Omental fat pad (tissue), 4 donors: ENCODE results near the gene PNMA3. TPM values are rescaled to one million over a fixed set of nuclear protein-coding genes. Genes with fewer than 3 reads are reported as not detected.
A peak's percentile ranks its signal among the peaks of the same experiment; 100 is the strongest.

Experiments used
- ATAC-seq: fragments of 150-250 bp; one replicate; pipeline ENCODE4 v1.9.1; 2016; ENCODE audit warnings: mild to moderate bottlenecking, moderate library complexity; ENCODE audit not compliant: low FRiP score
- DNase-seq: peaks from one replicate; pipeline ENCODE4 v3.0.0-alpha.2; 2019; ENCODE audit warnings: low spot score
- CTCF ChIP-seq, 3 donors: fragments of 450-650 bp; IDR thresholded peaks; one replicate each; pipeline ENCODE4 v1.5.1; 2016 to 2017; ENCODE audit warnings: antibody characterized with exemption in 3 of 3, mild to moderate bottlenecking in 3 of 3, moderate library complexity in 2 of 3
- total RNA-seq, 4 donors: library from RNA; depleted of rRNA; stranded (reverse); fragments of >200 nt; gene quantifications; one replicate each; pipeline ENCODE4 v1.1.0, GENCODE V29; 2016

PNMA3 gene
- total RNA-seq, 4 donors from 2014 or later: 0.24 to 0.46 (median 0.38) TPM

GRCh38 chrX:153032397-153033118, 23.7 kb upstream of the PNMA3 start:
- ATAC-seq (peak; percentile 79), DNase-seq (peak; percentile 57)

DNA sequence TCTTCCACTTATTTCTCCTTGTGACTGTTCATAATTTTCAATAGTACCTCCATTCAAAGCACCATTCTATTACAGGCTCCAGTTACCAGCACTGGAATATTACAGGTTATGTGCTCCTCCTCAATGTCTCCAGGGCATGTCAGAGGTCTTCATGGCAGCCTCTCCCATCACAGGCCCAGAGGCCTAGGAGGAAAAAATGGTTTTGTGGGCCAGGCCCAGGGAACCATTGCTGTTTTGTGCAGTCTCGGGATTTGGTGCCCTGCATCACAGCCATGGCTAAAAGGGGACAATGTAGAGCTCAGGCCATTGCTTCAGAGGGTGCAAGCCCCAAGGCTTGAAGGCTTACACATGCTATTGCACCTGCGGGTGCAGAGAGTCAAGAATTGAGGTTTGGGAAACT, 7.2 kb upstream of the PNMA3 start:
- DNase-seq: no peak
- ATAC-seq: no peak

More at GRCh38 chrX:153032397-153033118, 23.7 kb upstream of the PNMA3 start:
- TF ChIP-seq CTCF (IDR thresholded peaks at IDR 0.05): peak in 2 of 3 donors; percentile 36 to 75

DNA sequence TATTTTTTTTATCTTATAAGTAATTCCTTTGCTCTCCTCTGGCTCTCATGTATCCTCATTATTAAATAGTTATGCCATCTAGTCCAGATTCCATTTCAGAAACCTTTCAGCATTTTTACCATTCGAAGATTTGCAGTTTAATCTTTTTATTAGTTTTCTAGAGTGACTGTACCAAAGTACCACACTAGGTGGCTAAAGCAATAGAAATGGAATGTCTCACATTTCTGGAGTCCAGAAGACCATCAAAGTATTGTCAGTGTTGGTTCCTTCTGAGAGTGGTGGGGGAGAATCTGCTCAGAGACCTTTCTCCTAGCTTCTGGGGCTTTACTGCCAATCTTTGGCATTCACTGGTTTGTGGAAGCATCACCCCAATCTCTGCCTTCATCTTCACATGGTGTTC, 3.7 kb upstream of the PNMA3 start:
- no peak for TF ChIP-seq CTCF (IDR thresholded peaks at IDR 0.05)
- DNase-seq (no peak), ATAC-seq (no peak)

More for the DNA sequence above, 7.2 kb upstream of the PNMA3 start:
- TF ChIP-seq CTCF (IDR thresholded peaks at IDR 0.05): no peak

GRCh38 chrX:153057281-153057680, 1.0 kb downstream of the PNMA3 start:
- no peak for ATAC-seq
- DNase-seq: no peak
- TF ChIP-seq CTCF (IDR thresholded peaks at IDR 0.05): no peak

DNA sequence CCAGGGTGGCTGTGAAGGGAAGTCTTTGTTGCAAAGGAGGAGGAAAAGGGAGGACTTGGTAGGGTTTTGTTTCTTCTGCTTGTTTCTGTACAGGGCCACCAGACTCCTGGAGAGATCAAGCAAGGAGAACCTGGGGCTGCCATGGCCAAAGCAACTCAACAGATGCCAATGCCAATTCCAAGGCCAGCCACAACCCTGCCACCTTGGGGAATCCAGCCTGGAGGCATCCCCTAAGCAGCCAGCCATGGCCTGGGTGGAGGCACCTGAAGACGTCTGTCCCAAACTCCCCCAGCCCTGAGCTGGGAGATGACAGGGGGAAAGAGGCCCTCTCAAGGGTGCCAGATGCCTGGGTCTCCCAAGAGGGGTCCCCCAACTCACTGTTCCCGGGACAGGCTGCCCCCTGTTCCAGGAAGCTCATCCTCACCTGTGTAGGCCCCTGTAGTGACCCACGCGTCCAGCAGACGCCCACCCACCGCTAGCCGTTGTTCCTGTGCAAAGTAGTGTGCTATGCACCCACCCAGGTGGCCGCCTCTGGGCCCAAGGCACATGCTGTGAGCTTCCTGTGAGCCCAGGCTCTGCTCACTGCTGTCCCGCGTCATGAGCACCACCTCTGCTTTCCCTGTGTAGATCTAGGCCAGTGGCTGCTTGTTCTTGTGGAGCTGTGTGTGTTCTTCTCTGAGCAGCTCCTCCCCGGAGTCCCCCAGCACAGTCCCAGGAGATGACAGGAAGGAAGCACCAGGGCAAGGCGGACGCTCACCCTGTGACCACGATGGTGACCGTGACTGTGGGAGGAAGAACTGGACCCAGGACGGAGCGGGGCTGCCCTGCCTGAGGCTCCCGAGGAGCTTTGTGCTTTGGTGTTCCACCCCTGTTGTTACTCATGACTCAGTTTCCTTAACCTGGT, 3.2 kb downstream of the PNMA3 start:
- DNase-seq (no peak), ATAC-seq (no peak)

GRCh38 chrX:153060095-153060445, 3.8 kb downstream of the PNMA3 start:
- no peak for TF ChIP-seq CTCF (IDR thresholded peaks at IDR 0.05)
- no peak for DNase-seq
- ATAC-seq: no peak

More for the DNA sequence above, 3.2 kb downstream of the PNMA3 start:
- TF ChIP-seq CTCF (IDR thresholded peaks at IDR 0.05): no peak
